Amniotic epithelial cell (primary cell): ENCODE data around the gene CXCR5.
A peak's percentile ranks its signal among the peaks of the same experiment; 100 is the strongest.
"Not testable (repeated sequence)": the region's sequence is repeated elsewhere in the genome, so short reads cannot be mapped to it uniquely, and the experiment has no call there.

Experiments
- DNase-seq: peaks from one replicate; pipeline ENCODE4 v3.0.0-alpha.2; 2010; ENCODE audit warnings: low read depth

CXCR5 gene

GRCh38 chr11:118883368-118884071 lies at the start of gene CXCR5:
TSS of gene CXCR5 (plus strand) at chr11:118883892. CDS start at chr11:118883942, 50 bp downstream.
- DNase-seq: no peak

- peak; percentile 73 for DNase-seq
Measured at GRCh38 chr11:118834427-118835028, 49.2 kb upstream of the CXCR5 start.

- DNase-seq: no peak
Measured at GRCh38 chr11:118837868-118838267, 45.8 kb upstream of the CXCR5 start.

DNA sequence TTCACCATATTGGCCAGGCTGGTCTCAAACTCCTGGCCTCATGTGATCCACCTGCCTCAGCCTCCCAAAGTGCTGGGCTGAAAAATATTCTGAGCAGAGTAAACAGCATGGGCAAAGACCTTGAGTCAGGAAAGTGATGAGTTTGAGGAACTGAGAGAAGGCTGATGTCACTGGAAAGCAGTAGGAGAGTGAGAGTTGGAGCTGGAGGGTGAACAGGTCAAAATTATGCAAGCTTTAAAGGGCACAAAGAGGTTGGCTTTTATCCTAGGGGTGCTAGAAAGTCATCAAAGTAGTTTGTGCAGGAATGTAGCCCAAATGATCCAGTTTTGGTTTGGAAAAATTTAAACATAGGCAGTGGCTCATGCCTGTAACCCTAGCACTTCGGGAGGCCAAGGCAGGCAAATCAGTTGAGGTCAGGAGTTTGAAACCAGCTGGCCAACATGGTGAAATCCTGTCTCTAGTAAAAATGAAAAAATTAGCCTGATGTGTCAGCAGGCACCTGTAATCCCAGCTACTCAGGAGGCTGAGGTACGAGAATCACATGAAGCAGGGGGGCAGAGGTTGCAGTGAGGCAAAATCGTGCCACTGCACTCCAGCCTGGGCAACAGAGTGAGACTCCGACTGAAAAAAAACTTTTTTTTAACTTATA lies 44.7 kb upstream of the CXCR5 start:
- DNase-seq: peak; percentile 23

DNA sequence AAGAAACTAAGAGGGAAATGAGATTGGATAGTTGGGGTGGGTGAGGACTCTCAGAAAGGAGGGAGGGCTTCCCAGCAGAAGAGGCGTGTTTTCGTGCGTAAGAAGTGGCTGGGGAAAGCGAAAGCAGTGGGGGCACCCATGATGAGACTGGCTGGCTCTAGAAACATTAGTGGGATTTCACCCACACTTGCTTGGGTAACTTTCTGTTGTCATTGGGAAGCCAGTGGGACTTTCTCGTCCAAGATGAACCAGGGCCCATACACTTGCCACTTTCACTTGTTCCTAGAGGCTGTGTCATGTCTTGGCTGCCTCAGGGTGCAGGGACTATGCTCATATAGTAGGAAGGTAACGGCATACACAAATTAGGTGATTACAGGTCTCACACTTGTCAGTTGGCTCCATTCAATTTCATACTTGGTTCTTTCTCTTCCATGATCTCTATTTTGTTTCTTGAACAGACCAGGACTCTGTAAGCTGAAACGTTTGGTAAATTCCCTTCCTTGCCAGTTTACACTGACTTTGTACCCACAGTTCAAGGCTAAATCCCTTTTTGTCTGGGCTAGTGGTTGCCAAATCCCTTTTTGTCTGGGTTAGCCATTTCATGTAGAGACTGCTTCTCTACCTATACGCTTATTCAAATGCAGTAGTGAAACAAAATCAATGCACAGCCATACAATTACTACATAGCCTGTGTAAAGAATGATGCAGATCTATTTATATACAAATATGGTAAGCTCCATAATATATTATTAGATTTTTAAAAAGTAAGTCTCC lies 42.0 kb upstream of the CXCR5 start:
- no peak for DNase-seq

DNA sequence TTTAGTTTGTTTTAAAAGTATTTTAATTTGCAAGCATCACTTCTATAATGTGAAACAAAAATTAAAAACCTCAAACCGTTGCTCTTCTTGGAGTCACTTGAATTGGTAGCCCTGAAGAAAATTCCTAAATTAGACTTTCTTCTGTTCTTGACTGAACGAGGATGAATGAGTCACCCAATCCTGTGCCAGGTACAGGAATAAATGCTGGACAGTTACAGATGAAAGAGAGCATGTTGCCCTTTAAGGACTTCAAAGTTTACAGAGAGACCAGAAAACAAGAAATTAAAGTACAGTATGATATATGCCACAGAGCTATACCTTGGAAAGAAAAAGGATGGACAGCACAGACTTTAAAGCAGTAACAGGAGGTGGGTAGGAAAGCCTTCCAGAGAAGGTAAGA lies 41.3 kb upstream of the CXCR5 start:
- DNase-seq: peak; percentile 55

DNA sequence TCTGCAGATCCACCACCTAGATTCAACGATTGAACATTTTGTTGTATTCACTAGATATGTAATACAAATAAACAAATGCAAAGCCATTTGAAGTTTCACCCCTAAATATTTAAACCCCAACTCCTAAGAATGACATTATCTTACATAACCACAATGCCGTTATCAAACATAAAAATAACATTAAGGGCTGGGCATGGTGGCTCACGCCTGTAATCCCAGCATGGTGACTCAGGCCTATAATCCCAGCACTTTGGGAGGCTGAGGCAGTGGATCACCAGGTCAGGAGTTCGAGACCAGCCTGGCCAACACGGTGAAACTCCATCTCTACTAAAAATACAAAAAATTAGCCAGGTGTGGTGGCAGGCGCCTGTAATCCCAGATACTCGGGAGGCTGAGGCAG lies 40.8 kb upstream of the CXCR5 start:
- not testable (repeated sequence) for DNase-seq

DNA sequence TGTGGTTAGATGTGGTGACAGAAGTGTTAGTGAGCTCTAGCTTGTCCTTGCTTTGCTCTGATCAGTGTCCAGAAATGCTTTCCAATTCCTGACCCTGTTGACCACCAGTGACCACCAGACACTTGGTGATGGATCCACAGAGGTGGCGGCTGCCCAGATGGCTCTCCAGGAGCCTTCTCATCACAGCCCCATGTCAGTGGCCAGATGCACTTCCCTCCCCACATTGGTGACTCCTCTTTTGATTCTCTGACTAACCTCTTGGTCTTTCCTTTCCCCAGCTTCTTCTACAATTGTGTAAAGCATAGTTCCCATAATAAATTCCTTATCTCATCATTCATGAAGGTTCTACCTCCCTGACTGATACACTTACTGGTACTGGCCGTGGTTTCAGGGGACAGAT lies 40.1 kb upstream of the CXCR5 start:
- no peak for DNase-seq

GRCh38 chr11:118845369-118845768 lies 38.3 kb upstream of the CXCR5 start:
- DNase-seq: peak; percentile 23

DNA sequence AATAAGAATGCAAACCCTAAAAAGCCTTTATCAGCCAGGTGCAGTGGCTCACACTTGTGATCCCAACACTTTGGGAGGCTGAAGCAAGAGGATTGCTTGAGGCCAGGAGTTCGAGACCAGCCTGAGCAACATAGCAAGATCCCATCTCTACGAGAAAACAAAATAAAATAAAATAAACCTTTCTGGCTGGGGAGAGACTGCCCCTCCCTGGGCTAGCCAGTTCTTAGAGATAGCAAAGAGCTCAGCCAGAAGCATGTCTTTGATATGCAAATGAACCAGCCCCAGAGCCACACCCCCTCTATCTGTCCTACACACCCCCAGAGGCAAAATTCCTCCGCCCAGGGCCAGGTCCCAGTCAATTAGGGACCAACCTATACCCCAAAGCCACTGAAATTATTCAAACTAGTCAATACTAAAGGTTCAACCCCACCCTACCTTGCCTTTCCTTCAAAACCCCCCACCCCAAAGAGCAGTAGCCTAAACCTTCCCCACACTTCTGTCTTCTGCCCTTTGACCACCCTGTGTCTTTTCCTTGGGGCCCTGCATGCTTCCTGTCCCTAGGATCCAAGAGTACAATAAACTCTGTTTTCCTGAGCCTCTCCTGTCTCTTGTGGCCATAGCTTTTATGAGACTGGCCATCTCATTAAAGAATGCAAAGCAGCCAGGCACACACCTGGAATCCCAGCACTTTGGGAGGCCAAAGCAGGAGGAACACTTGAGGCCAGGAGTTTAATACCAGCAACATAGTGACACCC lies 37.3 kb upstream of the CXCR5 start:
- DNase-seq: no peak

DNA sequence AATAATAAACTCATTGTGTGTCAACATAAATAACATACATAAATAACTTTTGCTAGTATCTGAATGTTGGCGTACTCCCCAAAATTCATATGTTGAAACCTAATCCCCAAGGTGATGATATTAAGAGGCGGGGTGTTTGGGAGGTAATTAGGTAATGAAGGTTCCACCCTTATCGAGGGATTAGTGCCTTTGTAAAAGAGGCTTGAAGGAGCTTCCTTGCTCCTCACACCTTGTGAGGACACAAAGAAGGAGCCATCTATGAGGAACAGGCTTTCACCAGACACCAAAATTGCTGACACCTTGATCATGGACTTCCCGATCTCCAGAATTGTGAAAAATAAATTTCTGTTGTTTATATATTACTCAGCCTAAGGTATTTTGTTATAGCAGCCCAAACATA lies 33.9 kb upstream of the CXCR5 start:
- DNase-seq: no peak

- DNase-seq: no peak
Measured at GRCh38 chr11:118851970-118852369, 31.7 kb upstream of the CXCR5 start.

DNA sequence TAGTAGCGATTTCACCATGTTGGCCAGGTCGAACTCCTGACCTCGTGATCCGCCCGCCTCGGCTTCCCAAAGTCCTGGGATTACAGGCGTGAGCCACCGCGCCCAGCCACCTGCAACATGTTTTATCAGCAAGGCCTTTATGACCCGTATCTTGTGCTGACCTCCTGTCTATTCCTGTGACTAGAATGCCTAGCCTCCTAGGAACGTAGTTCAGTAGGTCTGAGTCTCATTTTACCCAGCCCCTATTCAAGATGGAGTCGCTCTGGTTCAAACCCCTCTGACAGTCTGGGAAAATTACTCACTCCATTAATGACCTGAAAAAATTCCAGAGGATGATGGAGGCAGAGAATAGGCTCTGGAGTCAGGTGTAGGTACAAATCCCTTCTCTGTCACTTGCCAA lies 30.0 kb upstream of the CXCR5 start:
- no peak for DNase-seq

- DNase-seq: no peak
Measured at GRCh38 chr11:118856314-118856713, 27.4 kb upstream of the CXCR5 start.

DNA sequence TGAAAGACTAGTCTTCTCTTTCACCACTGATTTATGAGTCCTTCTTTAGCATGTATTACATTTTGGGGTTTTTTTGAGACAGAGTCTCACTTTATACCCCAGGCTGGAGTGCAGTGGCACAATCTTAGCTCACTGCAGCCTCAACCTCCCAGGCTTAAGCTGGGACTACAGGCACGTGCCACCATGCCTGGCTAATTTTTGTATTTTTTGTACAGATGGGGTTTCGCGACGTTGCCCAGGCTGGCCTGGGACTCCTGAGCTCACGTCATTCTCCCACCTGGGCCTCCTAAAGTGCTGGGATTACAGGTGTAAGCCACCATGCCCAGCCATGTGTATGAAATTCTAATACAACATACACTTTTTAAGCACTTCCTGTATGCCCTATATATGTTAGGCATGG lies 26.3 kb upstream of the CXCR5 start:
- no peak for DNase-seq

DNA sequence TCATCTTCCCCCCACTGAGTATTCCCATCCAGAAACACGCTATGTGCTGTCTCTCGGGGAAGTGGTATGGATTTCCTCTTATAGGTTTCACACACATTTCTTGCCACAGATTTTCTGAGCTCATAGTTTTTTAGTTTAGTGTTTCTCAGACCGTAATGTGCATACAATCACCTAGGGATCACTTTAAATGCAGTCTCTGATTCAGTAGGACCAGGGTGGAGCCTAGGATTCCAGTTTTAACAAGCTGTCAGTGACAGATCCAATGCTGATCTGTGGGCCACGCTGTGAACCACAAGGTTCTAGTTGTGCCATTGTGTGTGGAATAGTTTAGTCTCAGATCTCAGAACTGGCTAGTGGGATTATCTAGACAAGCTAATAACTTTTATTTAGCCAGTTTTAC lies 23.7 kb upstream of the CXCR5 start:
- DNase-seq: no peak

DNA sequence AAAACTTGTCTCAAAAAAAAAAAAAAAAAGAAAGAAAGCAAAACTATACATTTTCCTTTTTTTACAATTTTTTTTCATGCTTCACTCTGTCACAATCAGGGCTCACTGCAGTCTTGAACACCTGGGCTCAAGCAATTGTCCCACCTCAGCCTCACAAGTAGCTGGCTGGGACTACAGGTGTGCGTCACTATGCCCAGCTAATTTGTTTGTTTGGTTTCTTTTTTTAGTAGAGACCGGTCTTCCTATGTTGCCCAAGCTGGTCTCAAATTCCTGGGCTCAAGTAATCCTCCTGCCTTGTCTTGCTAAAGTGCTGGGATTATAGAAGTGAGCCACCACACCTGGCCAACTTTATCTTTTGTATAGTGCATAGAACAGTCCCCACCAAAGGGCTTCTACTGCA lies 15.0 kb upstream of the CXCR5 start:
- DNase-seq: no peak

GRCh38 chr11:118870396-118871343 lies 13.0 kb upstream of the CXCR5 start:
- DNase-seq: peak; percentile 50

DNA sequence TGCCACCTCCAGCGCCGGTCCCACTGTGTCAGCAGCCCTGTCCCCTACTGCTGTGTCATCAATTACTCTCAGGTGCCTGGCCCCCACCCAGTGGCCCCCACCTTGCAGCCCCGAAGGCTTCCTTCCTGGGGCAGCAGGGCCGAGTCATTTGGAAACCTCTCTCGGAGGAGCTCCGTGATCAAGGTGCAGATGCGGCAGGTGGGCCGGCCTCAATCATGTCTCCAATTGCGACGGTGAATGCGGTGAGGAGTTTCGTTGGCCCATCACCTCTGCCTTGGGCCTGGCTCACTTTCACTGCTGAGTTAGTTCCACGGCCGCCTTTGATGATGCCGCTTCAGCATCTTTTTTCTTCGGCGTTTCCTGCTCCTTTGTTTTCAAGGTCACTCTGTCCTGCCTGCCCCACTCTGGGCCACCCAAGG lies 11.3 kb upstream of the CXCR5 start:
- no peak for DNase-seq

- no peak for DNase-seq
Measured at GRCh38 chr11:118873804-118874203, 9.9 kb upstream of the CXCR5 start.

DNA sequence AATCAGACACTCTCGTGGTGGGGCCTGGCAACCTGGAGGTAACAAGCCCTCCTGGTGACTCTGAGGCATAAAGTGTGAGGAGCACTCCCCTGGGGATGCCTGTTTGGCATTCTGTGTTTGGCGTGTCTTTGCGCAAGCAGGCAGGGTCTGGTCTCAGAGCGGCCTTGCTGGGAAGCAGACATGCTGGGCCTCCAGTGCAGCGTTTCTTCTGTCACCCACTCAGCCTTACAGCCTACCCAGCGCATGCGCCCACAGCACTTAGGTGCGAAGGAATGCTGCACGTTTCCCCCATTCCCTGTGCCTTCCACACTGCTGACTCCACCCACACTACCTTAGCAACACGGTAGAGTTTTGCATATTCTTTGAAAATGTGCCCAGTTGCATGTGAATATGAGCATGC lies 7.4 kb upstream of the CXCR5 start:
- no peak for DNase-seq
